Heart left ventricle (tissue), 13 donors: ENCODE results near the gene NR1I3.

ENCODE experiments used
- CTCF ChIP-seq, 12 donors: fragments of 200-600 bp; sonication (generic) in 4 of 12; IDR thresholded peaks; one replicate each; pipeline versions ENCODE4 v1.5.0 to v1.8.0; 2018 to 2022; ENCODE audit warnings: antibody characterized with exemption in 12 of 12, mild to moderate bottlenecking in 5 of 12
- POLR2A ChIP-seq, 2 donors: fragments of 450-650 bp; IDR thresholded peaks; one replicate each; pipeline ENCODE4 v1.6.1; 2017; ENCODE audit warnings: antibody characterized with exemption in 2 of 2, mild to moderate bottlenecking in 2 of 2, moderate library complexity in 2 of 2
- donor health status: ischemic (EF 13 %, LVEDD 7.1; RV severe dilation, severe dysfunction).
- donor health status: DM: no; HTN: yes; CAD: no.
- donor health status: DM: no; HTN: no; CAD: no.
- donor health status: ischemic (EF 25% LVEDD 6.9; RV normal size, moderate dysfunction).
- donor health status: ischemic (EF 25% LVEDD 5.7; RV mildly dilated, moderate dysfunction).
- donor health status: ischemic (EF 35%, LVEDD 5.7; RV mildly dilated, moderate dysfunction).
- donor health status: nonischemic (EF 11% LVEDD 7.7; RV severe dilation, severe dysfunction).
- donor health status: DM: yes; HTN: yes; CAD: no.
- donor health status: PGD.
- donor health status: ischemic (EF 29% LVEDD 5.4; RV normal size, mild dysfunction).
- donor health status: nonischemic (EF 23%, LVEDD 6.1; RV moderate dilation, normal function).

GRCh38 chr1:161185732-161186311 lies 52.2 kb downstream of the NR1I3 start:
- no peak for TF ChIP-seq CTCF (IDR thresholded peaks at IDR 0.05)
- no peak for TF ChIP-seq POLR2A (IDR thresholded peaks at IDR 0.05)
